ENCODE results near the gene TRPM4.
A peak's percentile ranks its signal among the peaks of the same experiment; 100 is the strongest.

DNA sequence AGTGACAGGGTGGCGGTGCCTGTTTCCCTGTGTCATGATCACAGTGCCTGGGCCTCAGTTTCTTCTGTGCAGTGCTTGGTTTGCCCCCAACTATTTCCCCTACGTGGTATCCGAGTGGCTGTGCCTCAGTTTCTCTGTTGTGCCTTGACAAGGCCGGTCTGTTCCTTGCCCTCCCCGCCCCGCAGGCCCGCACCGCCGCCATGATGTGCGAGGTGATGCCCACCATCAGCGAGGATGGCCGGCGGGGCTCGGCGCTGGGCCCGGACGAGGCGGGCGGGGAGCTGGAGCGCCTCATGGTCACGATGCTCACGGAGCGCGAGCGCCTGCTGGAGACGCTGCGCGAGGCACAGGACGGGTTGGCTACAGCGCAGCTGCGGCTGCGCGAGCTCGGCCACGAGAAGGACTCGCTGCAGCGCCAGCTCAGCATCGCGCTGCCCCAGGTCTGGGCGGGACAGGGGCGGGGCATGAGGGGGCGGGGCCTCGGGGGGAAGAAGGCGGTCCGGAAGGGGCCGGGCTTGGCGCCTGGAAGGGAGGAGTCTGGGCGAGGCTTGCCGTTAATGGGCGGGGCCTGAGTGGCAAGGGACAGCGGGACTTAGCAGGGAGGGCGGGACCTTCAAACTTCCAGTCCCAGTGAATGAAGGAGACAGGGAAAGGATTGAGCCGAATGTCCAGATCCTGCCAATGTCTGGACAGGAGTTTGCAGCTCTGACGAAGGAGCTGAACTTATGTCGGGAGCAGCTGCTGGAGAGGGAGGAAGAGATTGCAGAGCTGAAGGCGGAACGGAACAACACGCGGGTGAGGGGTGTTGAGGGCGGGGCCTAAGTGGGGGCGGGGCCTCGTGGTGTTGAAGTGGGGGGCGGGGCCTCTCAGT lies 29.7 kb upstream of the TRPM4 start:
- TF ChIP-seq FOXM1 (IDR thresholded peaks at IDR 0.05; ENCODE audit: borderline replicate concordance) (no peak), SP1 (IDR thresholded peaks at IDR 0.05) (no peak), L3MBTL2 (conservative IDR thresholded peaks at IDR 0.05) (peak; percentile 98), BHLHE40 (IDR thresholded peaks at IDR 0.05; ENCODE audit: borderline replicate concordance) (no peak), TARDBP (IDR thresholded peaks at IDR 0.05) (no peak), SUZ12 (IDR thresholded peaks at IDR 0.05) (no peak), FOXK2 (IDR thresholded peaks at IDR 0.05) (no peak), HDGF (IDR thresholded peaks at IDR 0.05; ENCODE audit: borderline replicate concordance) (no peak), ELF4 (IDR thresholded peaks at IDR 0.05) (no peak), FOXA1 (IDR thresholded peaks at IDR 0.05) (no peak)
- TF ChIP-seq, protein P1, sequence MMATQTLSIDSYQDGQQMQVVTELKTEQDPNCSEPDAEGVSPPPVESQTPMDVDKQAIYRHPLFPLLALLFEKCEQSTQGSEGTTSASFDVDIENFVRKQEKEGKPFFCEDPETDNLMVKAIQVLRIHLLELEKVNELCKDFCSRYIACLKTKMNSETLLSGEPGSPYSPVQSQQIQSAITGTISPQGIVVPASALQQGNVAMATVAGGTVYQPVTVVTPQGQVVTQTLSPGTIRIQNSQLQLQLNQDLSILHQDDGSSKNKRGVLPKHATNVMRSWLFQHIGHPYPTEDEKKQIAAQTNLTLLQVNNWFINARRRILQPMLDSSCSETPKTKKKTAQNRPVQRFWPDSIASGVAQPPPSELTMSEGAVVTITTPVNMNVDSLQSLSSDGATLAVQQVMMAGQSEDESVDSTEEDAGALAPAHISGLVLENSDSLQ (IDR thresholded peaks at IDR 0.05) = peak; percentile 81

Data from HEK293T (cell line).